ENCODE data around the gene TMEM132E. TPM values are rescaled to one million over a fixed set of nuclear protein-coding genes. Genes with fewer than 3 reads are reported as not detected.
"Not testable (repeated sequence)": the region's sequence is repeated elsewhere in the genome, so short reads cannot be mapped to it uniquely, and the experiment has no call there.

The TMEM132E gene
- total RNA-seq (2014; rRNA removed) = not detected in 2 replicates
- not detected for polyA plus RNA-seq (2012)

GRCh38 chr17:34579017-34579946 is at the start of gene TMEM132E:
Gene TMEM132E (plus strand): TSS chr17:34579582. CDS start chr17:34581077, 1,495 bp downstream.
- no peak for DNase-seq (ENCODE audit: low read depth)

GRCh38 chr17:34530918-34531317 is 48.5 kb upstream of the TMEM132E start:
- no peak for DNase-seq (ENCODE audit: low read depth)

- DNase-seq (ENCODE audit: low read depth) = no peak
Measured at GRCh38 chr17:34532281-34533065, 46.9 kb upstream of the TMEM132E start.

- DNase-seq (ENCODE audit: low read depth) = no peak
Measured at GRCh38 chr17:34533806-34534527, 45.4 kb upstream of the TMEM132E start.

GRCh38 chr17:34537445-34537844 is 41.9 kb upstream of the TMEM132E start:
- no peak for DNase-seq (ENCODE audit: low read depth)

- not testable (repeated sequence) for DNase-seq (ENCODE audit: low read depth)
Measured at GRCh38 chr17:34538582-34538981, 40.8 kb upstream of the TMEM132E start.

- DNase-seq (ENCODE audit: low read depth) = no peak
Measured at GRCh38 chr17:34539881-34540280, 39.5 kb upstream of the TMEM132E start.

- DNase-seq (ENCODE audit: low read depth) = no peak
Measured at GRCh38 chr17:34542700-34543336, 36.6 kb upstream of the TMEM132E start.

- DNase-seq (ENCODE audit: low read depth) = no peak
Measured at GRCh38 chr17:34547453-34548063, 31.8 kb upstream of the TMEM132E start.

GRCh38 chr17:34549966-34550365 is 29.4 kb upstream of the TMEM132E start:
- no peak for DNase-seq (ENCODE audit: low read depth)

- DNase-seq (ENCODE audit: low read depth) = no peak
Measured at GRCh38 chr17:34553907-34554306, 25.5 kb upstream of the TMEM132E start.

- no peak for DNase-seq (ENCODE audit: low read depth)
Measured at GRCh38 chr17:34556384-34556783, 23.0 kb upstream of the TMEM132E start.

- DNase-seq (ENCODE audit: low read depth) = no peak
Measured at GRCh38 chr17:34556931-34557330, 22.5 kb upstream of the TMEM132E start.

GRCh38 chr17:34561328-34561727 is 18.1 kb upstream of the TMEM132E start:
- no peak for DNase-seq (ENCODE audit: low read depth)

- no peak for DNase-seq (ENCODE audit: low read depth)
Measured at GRCh38 chr17:34562387-34562786, 17.0 kb upstream of the TMEM132E start.

GRCh38 chr17:34565713-34566112 is 13.7 kb upstream of the TMEM132E start:
- DNase-seq (ENCODE audit: low read depth) = no peak

- DNase-seq (ENCODE audit: low read depth) = no peak
Measured at GRCh38 chr17:34566201-34566600, 13.2 kb upstream of the TMEM132E start.

- no peak for DNase-seq (ENCODE audit: low read depth)
Measured at GRCh38 chr17:34566873-34567272, 12.5 kb upstream of the TMEM132E start.

- DNase-seq (ENCODE audit: low read depth) = no peak
Measured at GRCh38 chr17:34567691-34568465, 11.5 kb upstream of the TMEM132E start.

GRCh38 chr17:34568953-34569352 is 10.4 kb upstream of the TMEM132E start:
- DNase-seq (ENCODE audit: low read depth) = no peak

All from LHCN-M2 (cell line).